Tibial nerve (tissue), 4 donors: ENCODE results near the gene TEX47.

Experiments
- EP300 ChIP-seq, 2 donors: sonication (generic); formaldehyde crosslinking; IDR thresholded peaks; one replicate each; pipeline ENCODE4 v1.6.1; 2017; ENCODE audit warnings: antibody characterized with exemption in 2 of 2, mild to moderate bottlenecking in 1 of 2
- POLR2A ChIP-seq, 2 donors: fragments of 450-650 bp; IDR thresholded peaks; one replicate each; pipeline ENCODE4 v1.6.1; 2017; ENCODE audit warnings: antibody characterized with exemption in 2 of 2, mild to moderate bottlenecking in 2 of 2, moderate library complexity in 2 of 2
- TF ChIP-seq, protein P1 (sequence below), 5 experiments: fragments of 200-600 bp in 3 of 5; fragments of 450-650 bp in 2 of 5; sonication (generic) in 3 of 5; IDR thresholded peaks; one replicate each; pipeline ENCODE4 v1.5.1; 2016 to 2019; ENCODE audit warnings: antibody characterized with exemption in 5 of 5, mild to moderate bottlenecking in 3 of 5, moderate library complexity in 2 of 5

DNA sequence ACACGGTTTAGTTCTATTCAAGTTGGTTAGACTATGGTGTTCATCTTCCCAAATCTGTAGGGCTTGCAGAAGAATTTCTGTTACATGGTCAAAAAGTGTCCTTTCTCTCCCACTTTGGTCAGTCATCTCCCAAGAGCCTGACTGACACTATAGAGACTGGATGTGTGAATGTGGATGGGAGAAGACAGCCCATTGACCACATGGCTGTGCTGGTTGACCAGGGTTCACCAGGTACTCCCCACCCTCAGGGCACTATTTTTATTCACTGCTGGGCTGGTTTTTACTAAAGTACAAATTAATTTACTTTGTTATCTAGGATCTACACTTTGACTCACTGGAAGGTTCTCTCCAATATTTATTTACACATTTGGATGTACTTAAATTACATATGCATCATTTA lies 33.8 kb downstream of the TEX47 start:
- TF ChIP-seq, protein P1, sequence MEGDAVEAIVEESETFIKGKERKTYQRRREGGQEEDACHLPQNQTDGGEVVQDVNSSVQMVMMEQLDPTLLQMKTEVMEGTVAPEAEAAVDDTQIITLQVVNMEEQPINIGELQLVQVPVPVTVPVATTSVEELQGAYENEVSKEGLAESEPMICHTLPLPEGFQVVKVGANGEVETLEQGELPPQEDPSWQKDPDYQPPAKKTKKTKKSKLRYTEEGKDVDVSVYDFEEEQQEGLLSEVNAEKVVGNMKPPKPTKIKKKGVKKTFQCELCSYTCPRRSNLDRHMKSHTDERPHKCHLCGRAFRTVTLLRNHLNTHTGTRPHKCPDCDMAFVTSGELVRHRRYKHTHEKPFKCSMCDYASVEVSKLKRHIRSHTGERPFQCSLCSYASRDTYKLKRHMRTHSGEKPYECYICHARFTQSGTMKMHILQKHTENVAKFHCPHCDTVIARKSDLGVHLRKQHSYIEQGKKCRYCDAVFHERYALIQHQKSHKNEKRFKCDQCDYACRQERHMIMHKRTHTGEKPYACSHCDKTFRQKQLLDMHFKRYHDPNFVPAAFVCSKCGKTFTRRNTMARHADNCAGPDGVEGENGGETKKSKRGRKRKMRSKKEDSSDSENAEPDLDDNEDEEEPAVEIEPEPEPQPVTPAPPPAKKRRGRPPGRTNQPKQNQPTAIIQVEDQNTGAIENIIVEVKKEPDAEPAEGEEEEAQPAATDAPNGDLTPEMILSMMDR (IDR thresholded peaks at IDR 0.05), result no peak
- TF ChIP-seq EP300 (IDR thresholded peaks at IDR 0.05) (no peak), POLR2A (IDR thresholded peaks at IDR 0.05) (no peak)
